ENCODE measurements around the gene USP5. TPM values are rescaled to one million over a fixed set of nuclear protein-coding genes. Genes with fewer than 3 reads are reported as not detected.
A peak's percentile ranks its signal among the peaks of the same experiment; 100 is the strongest.

USP5 gene
- total RNA-seq, 1 experiment from 2014 or later = 158 TPM

- peaks cover 59% of the 10 kb centered on the region for H3K36me3 Mint-ChIP-seq
- no peak for DNase-seq (ENCODE audit: low spot score)
- ChIA-PET POLR2A (interaction anchor here (0.6 to 1.2 kb wide), 6 partner anchors 14 to 511 kb away, joined by 3 to 5 read pairs (median 3); partner anchors contain the start of gene GPR162), CTCF (interaction anchor here (0.7 to 5.1 kb wide), 18 partner anchors 8 to 214 kb away, joined by 3 to 54 read pairs (median 6); partner anchors contain the start of genes CDCA3, COPS7A, GPR162 and MLF2)
- H3K27ac Mint-ChIP-seq = peak overlapping the region; percentile 74
- H3K4me1 Mint-ChIP-seq = peaks cover 18% of the 10 kb centered on the region
- H3K27me3 Mint-ChIP-seq (ENCODE audit: low read depth) = no peaks in the 10 kb centered on the region
- no peaks in the 10 kb centered on the region for H3K9me3 Mint-ChIP-seq
- no peak overlapping the region for H3K4me3 Mint-ChIP-seq
- no peak for TF ChIP-seq HMGA2 (CRISPR knock-in tag; IDR thresholded peaks at IDR 0.05)
- no peak for TF ChIP-seq EMX1 (CRISPR knock-in tag; IDR thresholded peaks at IDR 0.05)
- TF ChIP-seq NR1H2 (CRISPR knock-in tag; IDR thresholded peaks at IDR 0.05) = no peak
- TF ChIP-seq JAZF1 (CRISPR knock-in tag; IDR thresholded peaks at IDR 0.05) = no peak
- TF ChIP-seq MAX (CRISPR knock-in tag; IDR thresholded peaks at IDR 0.05) = no peak
- TF ChIP-seq NFE2L1 (CRISPR knock-in tag; IDR thresholded peaks at IDR 0.05) = no peak
- no peak for TF ChIP-seq ATF6 (CRISPR knock-in tag; IDR thresholded peaks at IDR 0.05)
- no peak for TF ChIP-seq ATF1 (CRISPR knock-in tag; IDR thresholded peaks at IDR 0.05)
- no peak for TF ChIP-seq ZNF532 (CRISPR knock-in tag; IDR thresholded peaks at IDR 0.05; ENCODE audit: borderline replicate concordance)
- TF ChIP-seq AFF4 (CRISPR knock-in tag; IDR thresholded peaks at IDR 0.05; ENCODE audit: borderline replicate concordance) = no peak
- TF ChIP-seq ZMAT4 (CRISPR knock-in tag; IDR thresholded peaks at IDR 0.05) = no peak
- no peak for TF ChIP-seq E2F1 (CRISPR knock-in tag; IDR thresholded peaks at IDR 0.05)
- TF ChIP-seq ETV6 (CRISPR knock-in tag; IDR thresholded peaks at IDR 0.05) = no peak
- no peak for TF ChIP-seq NFATC4 (CRISPR knock-in tag; IDR thresholded peaks at IDR 0.05)
- no peak for TF ChIP-seq ZNF138 (CRISPR knock-in tag; conservative IDR thresholded peaks at IDR 0.05)
- no peak for TF ChIP-seq SMAD3 (CRISPR knock-in tag; IDR thresholded peaks at IDR 0.05; ENCODE audit: borderline replicate concordance)
- no peak for ATAC-seq
Observed at GRCh38 chr12:6834873-6835272, 17.1 kb upstream of the USP5 start.

Data from WTC11 (cell line).